ENCODE data around the gene P4HB. TPM values are rescaled to one million over a fixed set of nuclear protein-coding genes. Genes with fewer than 3 reads are reported as not detected.
A peak's percentile ranks its signal among the peaks of the same experiment; 100 is the strongest.

Gene P4HB
- total and polyA plus RNA-seq, 2 experiments from 2014 or later: 206 to 620 TPM

DNA sequence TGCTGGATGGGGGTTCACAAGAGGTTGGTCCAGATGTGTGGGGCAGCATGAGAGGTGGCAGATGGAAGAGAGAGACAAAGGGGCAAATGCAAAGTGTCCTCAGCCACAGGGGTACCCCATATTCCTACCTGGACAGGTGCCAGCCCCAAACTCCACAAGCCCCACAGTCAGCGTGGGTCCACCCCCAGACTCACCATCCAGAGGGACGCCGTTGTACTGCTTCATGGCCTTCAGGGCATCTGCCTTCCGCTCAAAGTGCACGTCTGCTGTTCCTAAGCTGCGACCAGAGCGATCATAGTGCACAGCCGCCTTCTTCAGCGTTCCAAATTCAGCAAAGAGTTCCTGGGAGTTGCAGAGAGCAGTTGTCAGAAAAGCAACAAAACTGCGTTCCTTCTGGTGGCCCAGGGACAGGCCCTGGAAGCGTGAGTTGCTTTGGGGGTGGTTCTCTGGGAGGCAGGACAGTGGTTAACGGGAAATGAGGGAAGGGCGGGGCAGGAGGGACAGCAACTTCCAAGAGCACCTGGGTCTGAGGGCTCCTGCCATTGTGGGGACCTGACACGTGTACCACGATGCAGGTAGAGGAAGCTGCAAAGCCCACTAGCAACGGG lies 28.8 kb upstream of the P4HB start:
- Histone ChIP-seq H3K36me3 (ENCODE audit: insufficient read depth) (peaks cover 29% of the 10 kb centered on the region), H3K27ac (ENCODE audit: low read depth) (no peak overlapping the region), H3K79me2 (replicated peaks; ENCODE audit: insufficient read depth) (peaks cover 58% of the 10 kb centered on the region), H4K20me1 (replicated peaks; ENCODE audit: insufficient read depth) (peaks cover 14% of the 10 kb centered on the region; the same call in 1 of the 2 replicates), H3F3A (replicated peaks; ENCODE audit: low read depth) (peaks cover 24% of the 10 kb centered on the region), H3K4me1 (ENCODE audit: insufficient read depth) (peaks cover 8% of the 10 kb centered on the region; the same call in 1 of the 2 replicates), H3K27me3 (ENCODE audit: insufficient read depth) (no peaks in the 10 kb centered on the region), H3K9me2 (ENCODE audit: insufficient read depth) (no peaks in the 10 kb centered on the region), H3K4me3 (no peak overlapping the region), H3K4me2 (no peak overlapping the region), H2AFZ (no peak overlapping the region)
- Mint-ChIP-seq H3K27me3 (ENCODE audit: insufficient read depth, low read depth, poor library complexity) (peaks cover 31% of the 10 kb centered on the region), H3K4me1 (peaks cover 4% of the 10 kb centered on the region; the same call in 1 of the 3 replicates), H3K27ac (no peak overlapping the region), H3K36me3 (ENCODE audit: low read depth) (peaks cover 71% of the 10 kb centered on the region), H3K4me3 (peak overlapping the region; percentile 91), H3K9me3 (no peaks in the 10 kb centered on the region)
- TF ChIP-seq CREB1 (CRISPR knock-in tag; IDR thresholded peaks at IDR 0.05; ENCODE audit: low read depth): no peak
- no peak for TF ChIP-seq NANOG (IDR thresholded peaks at IDR 0.05; ENCODE audit: borderline replicate concordance)
- no peak for TF ChIP-seq ZNF114 (CRISPR knock-in tag; IDR thresholded peaks at IDR 0.05)
- TF ChIP-seq, protein P1, sequence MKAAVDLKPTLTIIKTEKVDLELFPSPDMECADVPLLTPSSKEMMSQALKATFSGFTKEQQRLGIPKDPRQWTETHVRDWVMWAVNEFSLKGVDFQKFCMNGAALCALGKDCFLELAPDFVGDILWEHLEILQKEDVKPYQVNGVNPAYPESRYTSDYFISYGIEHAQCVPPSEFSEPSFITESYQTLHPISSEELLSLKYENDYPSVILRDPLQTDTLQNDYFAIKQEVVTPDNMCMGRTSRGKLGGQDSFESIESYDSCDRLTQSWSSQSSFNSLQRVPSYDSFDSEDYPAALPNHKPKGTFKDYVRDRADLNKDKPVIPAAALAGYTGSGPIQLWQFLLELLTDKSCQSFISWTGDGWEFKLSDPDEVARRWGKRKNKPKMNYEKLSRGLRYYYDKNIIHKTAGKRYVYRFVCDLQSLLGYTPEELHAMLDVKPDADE (IDR thresholded peaks at IDR 0.05): no peak
- no peak for DNase-seq (ENCODE audit: low spot score)
- ATAC-seq: no peak

DNA sequence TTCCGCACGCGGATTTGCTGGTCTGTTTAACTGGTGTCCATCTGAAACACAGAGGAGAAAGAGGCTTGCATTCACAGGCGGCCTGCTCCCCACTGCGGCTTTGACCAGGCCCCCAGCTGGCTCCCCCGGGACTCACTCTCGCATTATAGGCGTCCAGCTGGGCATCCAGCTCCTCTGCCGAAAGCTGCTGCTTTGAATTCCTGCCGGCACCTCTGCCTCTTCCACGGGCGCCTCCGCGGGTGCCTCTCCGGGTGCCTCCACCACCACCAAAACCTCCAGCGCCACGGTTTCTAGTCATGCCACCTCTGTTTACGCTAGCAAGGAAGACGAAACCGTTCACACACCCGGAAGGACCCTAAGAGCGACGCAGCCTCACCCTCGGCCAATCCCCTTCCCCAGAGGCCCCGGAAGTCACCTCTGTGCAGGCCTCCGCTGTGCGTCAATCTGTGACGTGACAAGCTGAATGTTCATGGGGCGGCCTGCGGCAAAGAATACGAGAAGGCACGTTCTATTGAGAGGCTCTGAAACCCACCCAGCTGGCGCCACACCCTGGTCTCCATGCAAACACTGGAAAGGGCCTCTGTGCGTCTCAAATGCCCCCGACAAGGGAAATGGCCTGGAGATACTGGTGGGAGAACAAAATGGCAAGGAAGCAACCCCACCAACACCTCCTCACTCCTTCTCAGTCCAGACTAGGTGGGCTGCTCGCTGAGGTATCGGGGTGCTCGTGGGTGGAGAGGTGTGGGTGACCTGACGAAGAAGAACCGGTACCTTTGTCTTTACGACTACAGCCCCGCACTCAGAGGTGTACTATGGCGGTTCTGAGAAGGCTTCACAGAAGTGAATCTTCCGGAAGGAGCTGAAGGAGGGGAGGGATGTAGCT lies 28.0 kb upstream of the P4HB start:
- TF ChIP-seq ZNF331 (CRISPR knock-in tag; IDR thresholded peaks at IDR 0.05; ENCODE audit: low read depth) (no peak), STAT1 (IDR thresholded peaks at IDR 0.05; ENCODE audit: unreplicated experiment) (no peak), POLR2AphosphoS5 (IDR thresholded peaks at IDR 0.05; ENCODE audit: low read depth) (no peak)
- peaks cover 29% of the 10 kb centered on the region for H3K36me3 ChIP-seq (ENCODE audit: insufficient read depth)
- H3K9me2 ChIP-seq (ENCODE audit: insufficient read depth): no peaks in the 10 kb centered on the region
- no peaks in the 10 kb centered on the region for H3K27me3 ChIP-seq (ENCODE audit: insufficient read depth)
- H3K4me3 ChIP-seq: no peak overlapping the region
- H3K4me1 ChIP-seq (ENCODE audit: insufficient read depth): peaks cover 8% of the 10 kb centered on the region; the same call in 1 of the 2 replicates
- Mint-ChIP-seq H3K36me3 (ENCODE audit: low read depth) (peaks cover 73% of the 10 kb centered on the region), H3K9me3 (no peaks in the 10 kb centered on the region), H3K27ac (no peak overlapping the region; the same call in 1 of the 2 replicates), H3K27me3 (ENCODE audit: insufficient read depth, low read depth, poor library complexity) (peaks cover 31% of the 10 kb centered on the region), H3K4me1 (peaks cover 4% of the 10 kb centered on the region; the same call in 1 of the 3 replicates), H3K4me3 (peak overlapping the region; percentile 91)
- H2AFZ ChIP-seq: no peak overlapping the region
- no peak for ATAC-seq
- no peak overlapping the region for H3K27ac ChIP-seq (ENCODE audit: low read depth)
- no peak overlapping the region for H3K4me2 ChIP-seq
- DNase-seq (ENCODE audit: low spot score): no peak
- H3F3A ChIP-seq (replicated peaks; ENCODE audit: low read depth): peaks cover 24% of the 10 kb centered on the region
- peaks cover 54% of the 10 kb centered on the region for H3K79me2 ChIP-seq (replicated peaks; ENCODE audit: insufficient read depth)
- H4K20me1 ChIP-seq (replicated peaks; ENCODE audit: insufficient read depth): peaks cover 14% of the 10 kb centered on the region; the same call in 1 of the 2 replicates

All from GM23338 (cell line).